Activated CD4-positive, CD25-positive, alpha-beta regulatory T cell treated with anti-CD3 and anti-CD28 coated beads, Interleukin-2, amount 50 U/mL, for 16 hours (primary cell): Measurements from ENCODE around the gene C13orf42.
"Not testable (repeated sequence)": the region's sequence is repeated elsewhere in the genome, so short reads cannot be mapped to it uniquely, and the experiment has no call there.

Source experiments
- DNase-seq: peaks from one replicate; pipeline ENCODE4 v3.0.0-alpha.2; 2020; ENCODE audit warnings: low read depth, low spot score

C13orf42 gene

DNA sequence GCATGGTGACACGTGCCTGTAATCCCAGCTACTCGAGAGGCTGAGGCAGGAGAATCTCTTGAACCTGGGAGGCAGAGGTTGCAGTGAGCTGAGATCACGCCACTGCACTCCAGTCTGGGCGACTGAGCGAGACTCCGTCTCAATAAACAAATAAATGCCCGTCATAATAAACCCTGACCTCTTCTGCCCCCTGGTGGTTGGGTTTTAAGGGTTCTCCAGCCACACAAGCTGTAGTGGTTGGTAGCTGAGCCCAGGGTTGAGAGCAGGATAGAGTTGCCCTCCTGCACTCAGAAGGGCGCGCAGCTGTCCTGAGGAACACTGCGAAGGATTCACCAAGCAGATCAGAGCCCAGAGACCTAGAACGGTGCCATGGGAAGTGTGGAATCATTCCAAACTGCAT lies 9.8 kb upstream of the C13orf42 start:
- DNase-seq = not testable (repeated sequence)

DNA sequence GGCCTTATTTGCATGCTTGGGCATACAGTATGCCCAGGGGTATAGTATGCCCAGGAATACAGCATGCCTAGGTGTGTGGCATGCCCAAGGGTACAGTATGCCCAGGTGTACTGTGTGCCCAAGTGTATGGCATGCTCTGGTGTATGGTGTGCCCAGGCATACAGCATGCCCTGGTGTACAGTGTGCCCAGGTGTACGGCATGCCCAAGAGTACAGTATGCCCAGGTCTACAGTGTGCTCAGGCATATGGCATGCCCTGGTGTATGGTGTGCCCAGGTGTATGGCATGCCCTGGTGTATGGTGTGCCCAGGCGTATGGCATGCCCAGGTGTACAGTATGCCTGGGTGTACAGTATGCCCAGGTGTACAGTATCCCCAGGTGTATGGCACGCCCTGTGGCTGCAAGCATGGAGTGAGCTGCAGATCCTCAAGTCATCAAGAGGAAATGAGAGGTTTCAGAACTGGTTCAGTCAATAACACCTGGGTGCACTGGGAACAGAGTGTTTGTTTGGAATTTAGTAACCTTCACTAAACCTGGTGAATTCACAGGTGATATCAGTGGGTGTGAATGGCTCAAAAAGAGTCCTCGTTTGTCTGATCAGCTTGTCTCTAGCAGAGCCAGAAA lies 7.8 kb upstream of the C13orf42 start:
- no peak for DNase-seq

DNA sequence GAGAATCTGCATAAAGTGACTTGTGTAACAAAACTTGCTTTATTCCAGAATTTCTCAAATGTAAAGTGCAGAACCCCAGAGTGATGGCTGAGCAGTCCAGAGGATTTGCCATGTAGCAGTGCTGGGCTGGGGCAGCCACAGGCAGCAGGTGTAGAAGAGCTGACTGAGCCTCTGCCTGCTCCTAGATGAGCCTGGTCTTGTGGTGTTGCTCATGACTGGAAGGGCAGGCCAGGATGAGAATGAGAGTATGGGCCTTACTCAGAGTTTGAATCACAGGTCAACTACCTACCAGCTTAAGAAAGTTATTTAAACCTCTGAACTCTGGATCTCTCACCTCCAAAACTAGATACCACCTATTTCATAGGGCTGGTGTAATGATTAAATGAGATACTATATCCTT lies 2.9 kb upstream of the C13orf42 start:
- no peak for DNase-seq

- no peak for DNase-seq
Measured at GRCh38 chr13:51113186-51113881, 2.3 kb upstream of the C13orf42 start.

GRCh38 chr13:51112771-51113170 lies 1.7 kb upstream of the C13orf42 start:
- DNase-seq = no peak

- DNase-seq = no peak
Measured at GRCh38 chr13:51111997-51112396, 923 bp upstream of the C13orf42 start.

DNA sequence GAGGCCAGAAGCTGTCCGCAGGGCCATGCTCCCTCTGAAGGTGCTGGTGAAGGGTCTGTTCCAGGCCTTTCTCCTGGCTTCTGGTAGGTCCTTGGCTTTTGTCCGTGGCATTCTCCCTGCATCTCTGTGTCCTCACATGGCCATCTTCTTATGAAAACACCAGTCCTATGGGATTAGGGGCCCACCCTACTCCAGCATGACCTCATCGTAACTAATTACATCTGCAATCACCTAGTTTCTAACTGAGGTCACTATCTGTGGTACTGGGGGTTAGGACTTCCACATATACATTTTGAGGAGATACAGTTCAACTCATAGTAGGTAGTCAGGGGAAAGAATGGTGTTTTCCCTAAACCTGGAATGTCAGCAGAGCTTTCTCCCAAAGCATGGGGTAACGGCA lies 3.1 kb downstream of the C13orf42 start:
- DNase-seq = no peak

DNA sequence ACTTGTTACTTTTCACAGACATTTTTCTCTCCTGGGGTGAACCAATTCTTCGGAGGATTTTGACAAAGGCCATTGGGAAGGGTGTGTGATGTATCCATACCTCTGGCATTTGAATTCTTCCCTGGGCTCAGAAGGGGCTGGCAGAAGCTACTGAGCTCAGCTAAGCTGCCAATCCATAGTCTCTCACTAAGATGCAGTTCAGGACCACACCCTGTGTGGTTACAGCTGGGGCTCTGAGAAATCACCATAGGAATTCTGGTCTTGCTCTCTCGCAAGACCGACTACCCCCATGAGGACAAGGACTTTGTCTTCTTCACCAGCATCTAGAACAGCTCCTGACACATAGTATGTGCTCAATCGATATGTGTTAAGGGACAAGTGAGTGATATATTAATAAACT lies 6.0 kb downstream of the C13orf42 start:
- no peak for DNase-seq

- no peak for DNase-seq
Measured at GRCh38 chr13:51101636-51102235, 9.3 kb downstream of the C13orf42 start.

DNA sequence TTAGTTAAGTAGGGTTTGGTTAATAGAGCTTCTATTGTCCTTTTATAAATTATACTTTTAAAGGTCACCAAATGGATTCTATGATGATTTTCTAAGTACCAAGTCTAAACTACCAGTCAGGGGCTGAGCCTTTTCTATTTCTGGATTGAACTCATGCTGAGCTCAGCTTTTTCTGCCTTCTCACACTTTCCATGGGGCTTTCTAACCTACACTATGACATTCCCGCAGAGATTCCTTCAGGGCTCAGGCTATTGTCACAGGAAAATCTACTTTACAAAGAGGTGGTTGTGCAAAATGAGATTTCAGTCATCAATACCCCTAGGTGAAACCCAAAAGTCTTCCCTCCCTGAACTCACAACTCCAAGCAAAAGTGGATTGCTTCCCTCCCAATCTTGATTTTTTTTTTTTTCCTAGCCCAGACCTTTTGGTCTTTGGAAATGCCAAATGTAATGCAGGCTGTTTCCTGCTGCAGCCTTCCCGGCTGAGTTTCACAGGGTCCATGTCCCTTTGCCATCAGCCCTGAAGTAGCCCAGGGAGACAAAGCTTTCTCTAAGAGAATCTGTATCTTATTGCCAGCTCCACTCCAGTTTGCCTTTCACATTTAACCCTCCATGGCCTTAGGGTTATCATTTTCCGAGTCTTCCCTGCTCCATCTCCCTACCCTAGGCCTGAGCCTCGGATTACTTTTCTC lies 13.6 kb downstream of the C13orf42 start:
- no peak for DNase-seq

DNA sequence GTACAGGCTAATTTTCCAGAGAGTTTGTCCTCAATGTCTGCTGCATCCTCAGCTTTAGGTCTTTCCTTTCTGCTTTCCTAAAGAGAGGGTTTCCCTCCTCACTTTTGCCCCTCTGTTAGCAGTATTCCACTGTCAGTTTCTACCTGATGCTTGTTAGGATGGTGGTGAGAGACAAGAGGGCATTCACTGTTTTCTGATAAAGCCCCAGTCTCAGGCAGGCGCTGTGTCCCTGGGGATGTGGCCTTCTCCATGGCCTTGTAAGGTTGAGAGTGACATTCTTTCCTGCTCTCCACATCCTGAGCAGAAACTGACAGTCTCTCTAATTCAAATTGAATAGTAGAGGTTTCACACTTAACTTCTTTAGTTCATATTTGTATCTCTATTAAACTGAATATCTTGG lies 14.9 kb downstream of the C13orf42 start:
- DNase-seq = no peak

- no peak for DNase-seq
Measured at GRCh38 chr13:51093574-51093973, 17.5 kb downstream of the C13orf42 start.

DNA sequence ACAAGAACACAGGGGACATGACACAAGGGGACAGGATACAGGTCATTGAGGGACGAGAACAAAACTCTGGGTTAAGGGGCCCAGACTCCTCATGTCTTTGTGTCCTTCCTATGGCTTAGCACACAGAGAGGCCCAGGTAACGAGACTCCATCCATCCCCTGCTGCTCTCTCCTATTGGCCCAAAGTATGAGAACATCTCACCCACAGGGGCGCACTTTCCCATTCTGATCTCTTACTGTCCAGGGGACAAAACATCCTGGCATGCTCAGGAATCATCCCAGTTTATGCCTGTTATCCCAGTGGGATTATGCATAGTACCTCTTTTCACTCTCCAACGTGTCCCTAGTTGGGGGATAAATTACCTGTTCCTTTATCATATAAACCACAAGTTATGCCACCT lies 19.2 kb downstream of the C13orf42 start:
- no peak for DNase-seq

DNA sequence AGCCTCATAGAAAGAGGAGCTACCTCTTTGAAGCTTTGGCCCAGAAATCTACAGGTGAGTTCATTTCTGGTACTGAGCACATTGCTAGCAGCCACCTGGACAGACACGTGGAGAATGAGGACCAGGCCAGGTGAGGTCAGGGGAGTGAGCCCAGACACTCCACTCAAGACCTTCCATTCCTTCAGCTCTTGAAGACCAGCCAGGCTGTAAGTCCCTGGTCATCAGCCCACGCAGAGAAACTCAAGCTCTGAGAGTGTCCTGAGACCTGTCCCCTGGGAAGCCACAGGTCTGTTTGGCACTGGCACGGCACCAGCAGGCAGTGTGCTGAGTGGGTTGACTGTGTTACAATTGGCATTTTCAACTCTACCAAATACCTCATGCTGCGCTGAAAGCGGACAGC lies 27.4 kb downstream of the C13orf42 start:
- no peak for DNase-seq

DNA sequence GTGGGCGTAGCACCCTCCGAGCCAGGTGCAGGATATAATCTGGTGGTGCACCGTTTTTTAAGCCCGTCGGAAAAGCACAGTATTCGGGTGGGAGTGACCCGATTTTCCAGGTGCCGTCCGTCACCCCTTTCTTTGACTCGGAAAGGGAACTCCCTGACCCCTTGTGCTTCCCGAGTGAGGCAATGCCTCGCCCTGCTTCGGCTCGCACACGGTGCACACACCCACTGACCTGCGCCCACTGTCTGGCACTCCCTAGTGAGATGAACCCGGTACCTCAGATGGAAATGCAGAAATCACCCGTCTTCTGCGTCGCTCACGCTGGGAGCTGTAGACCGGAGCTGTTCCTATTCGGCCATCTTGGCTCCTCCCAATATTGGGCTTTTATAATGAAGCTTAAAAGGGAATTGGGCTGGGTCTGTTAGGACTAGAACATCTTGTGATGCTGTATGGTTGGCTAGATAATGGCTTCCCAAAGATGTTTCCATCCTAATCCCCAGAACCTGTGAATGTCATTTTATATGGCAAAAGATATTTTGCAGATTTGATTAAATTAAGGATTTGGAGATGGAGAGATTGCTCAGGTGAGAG lies 30.5 kb downstream of the C13orf42 start:
- not testable (repeated sequence) for DNase-seq

DNA sequence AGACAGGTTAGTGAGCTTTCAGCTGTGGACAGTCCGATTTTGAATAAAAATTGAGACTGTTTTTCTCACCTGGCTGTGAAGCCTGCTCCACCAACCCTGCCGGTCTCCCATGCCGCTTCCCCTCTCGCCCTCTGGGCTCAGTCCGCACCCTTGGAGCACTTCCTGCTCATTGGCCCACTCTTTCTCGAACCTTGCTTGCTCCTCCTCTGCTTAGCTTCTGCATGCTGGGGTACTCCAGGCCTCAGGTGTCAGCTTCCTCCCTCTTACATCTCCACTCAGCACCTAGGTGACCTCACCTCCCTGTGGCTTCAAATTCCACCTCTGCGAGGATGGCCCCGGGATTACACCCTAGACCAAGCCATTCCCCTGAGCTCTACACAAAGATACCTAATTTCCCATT lies 39.6 kb downstream of the C13orf42 start:
- no peak for DNase-seq

DNA sequence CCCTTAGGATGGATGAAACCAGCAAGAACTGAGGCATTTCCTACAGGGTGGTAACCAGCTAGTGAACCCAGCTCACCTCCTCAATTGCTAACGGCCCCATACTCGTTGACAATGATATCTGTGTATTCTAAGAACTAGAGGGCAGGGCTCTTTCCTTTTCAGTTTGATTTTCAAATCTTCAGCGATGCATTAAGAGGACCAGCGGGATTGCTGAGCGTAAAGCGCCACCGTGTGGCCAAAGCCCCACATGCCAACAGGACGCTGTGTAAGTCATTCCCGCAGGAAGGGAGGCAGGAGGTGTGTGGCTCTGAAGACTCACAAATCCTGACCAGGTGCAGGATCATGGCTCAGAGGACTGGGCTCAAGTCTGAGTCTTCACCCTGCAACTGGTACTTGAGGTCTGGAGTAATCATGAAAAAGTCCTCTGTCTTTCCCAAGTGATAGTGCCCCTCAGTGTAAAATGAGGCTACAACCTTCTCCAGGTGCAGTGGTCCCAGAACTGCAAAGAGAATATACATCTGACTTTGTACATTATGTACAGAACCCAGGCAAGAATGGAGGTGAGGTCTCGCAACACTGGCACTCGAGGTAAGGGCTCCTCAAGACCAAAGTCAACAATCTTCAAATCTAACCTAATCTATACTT lies 40.9 kb downstream of the C13orf42 start:
- peak; percentile 59 for DNase-seq

DNA sequence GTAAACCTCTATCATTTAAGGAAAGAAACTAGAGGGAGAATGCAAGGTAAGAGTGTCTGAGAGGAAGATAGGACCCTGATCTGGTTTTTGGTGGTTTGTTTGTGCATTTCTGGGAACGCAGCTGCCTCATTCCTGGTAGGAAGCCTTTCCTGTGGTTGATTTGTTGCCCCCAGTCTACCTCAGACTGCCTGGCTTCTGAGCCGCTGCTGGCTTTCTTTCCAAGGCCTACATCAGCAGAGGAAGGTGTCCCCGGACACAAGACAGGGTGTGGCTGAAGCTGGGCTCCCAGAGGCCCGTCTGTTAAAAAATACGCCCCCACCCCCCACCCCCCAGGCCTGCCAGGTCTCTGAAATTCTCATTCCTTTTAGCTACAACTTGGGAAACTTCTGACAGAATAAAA lies 42.6 kb downstream of the C13orf42 start:
- DNase-seq = no peak

DNA sequence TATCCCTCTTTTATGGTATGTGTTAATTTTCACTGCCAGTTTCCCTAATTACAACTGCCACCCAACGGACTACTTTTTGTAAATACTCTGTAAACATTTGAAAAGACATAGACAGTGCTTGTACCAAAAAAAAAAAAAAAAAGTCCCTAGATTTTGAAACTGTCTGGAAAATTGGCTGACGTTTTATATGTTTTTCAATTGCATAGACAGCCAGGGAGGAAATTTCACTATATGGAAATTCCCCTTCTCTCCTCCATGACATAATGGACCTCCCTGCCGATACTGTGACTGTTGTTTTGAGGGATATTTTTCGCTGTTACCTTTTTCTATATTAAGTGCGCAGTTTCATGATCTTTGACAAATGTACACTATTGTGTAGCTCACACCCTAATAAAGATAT lies 43.4 kb downstream of the C13orf42 start:
- no peak for DNase-seq

- no peak for DNase-seq
Measured at GRCh38 chr13:51067210-51067701, 43.8 kb downstream of the C13orf42 start.

- no peak for DNase-seq
Measured at GRCh38 chr13:51066091-51066831, 44.8 kb downstream of the C13orf42 start.
